ENCODE results near the gene SLC39A6. TPM values are rescaled to one million over a fixed set of nuclear protein-coding genes. Genes with fewer than 3 reads are reported as not detected.

SLC39A6 gene
- total RNA-seq = 12.0 and 17.5 TPM in 2 replicates

- peak; percentile 97 for DNase-seq (ENCODE audit: low read depth in 2 of 2)
Observed at GRCh38 chr18:36129300-36130038, at the start of gene SLC39A6, which contains the start of gene ELP2. TSS of gene SLC39A6 (minus strand) at chr18:36129340. CDS start at chr18:36127007, 2,333 bp downstream. TSS of gene ELP2 (plus strand) at chr18:36129899. CDS start at chr18:36129934, 35 bp downstream.

GRCh38 chr18:36177913-36178312 is 48.8 kb upstream of the SLC39A6 start:
- DNase-seq (ENCODE audit: low read depth in 2 of 2) = no peak

- DNase-seq (ENCODE audit: low read depth in 2 of 2) = peak; percentile 55 to 97
Observed at GRCh38 chr18:36176711-36177110, 47.6 kb upstream of the SLC39A6 start.

- DNase-seq (ENCODE audit: low read depth in 2 of 2) = no peak
Observed at GRCh38 chr18:36176177-36176584, 47.0 kb upstream of the SLC39A6 start.

- no peak for DNase-seq (ENCODE audit: low read depth in 2 of 2)
Observed at GRCh38 chr18:36175481-36175880, 46.3 kb upstream of the SLC39A6 start.

- no peak for DNase-seq (ENCODE audit: low read depth in 2 of 2)
Observed at GRCh38 chr18:36169938-36170337, 40.8 kb upstream of the SLC39A6 start.

- peak in 1 of 2 donors; percentile 82 for DNase-seq (ENCODE audit: low read depth in 2 of 2)
Observed at GRCh38 chr18:36168296-36168695, 39.2 kb upstream of the SLC39A6 start.

GRCh38 chr18:36167692-36168218 is 38.6 kb upstream of the SLC39A6 start:
- no peak for DNase-seq (ENCODE audit: low read depth in 2 of 2)

- DNase-seq (ENCODE audit: low read depth in 2 of 2) = peak in 1 of 2 donors; percentile 92
Observed at GRCh38 chr18:36162981-36163380, 33.8 kb upstream of the SLC39A6 start.

- no peak for DNase-seq (ENCODE audit: low read depth in 2 of 2)
Observed at GRCh38 chr18:36160959-36161371, 31.8 kb upstream of the SLC39A6 start.

GRCh38 chr18:36158266-36158867 is 29.2 kb upstream of the SLC39A6 start:
- peak; percentile 74 to 97 for DNase-seq (ENCODE audit: low read depth in 2 of 2)

GRCh38 chr18:36157441-36157840 is 28.3 kb upstream of the SLC39A6 start:
- no peak for DNase-seq (ENCODE audit: low read depth in 2 of 2)

GRCh38 chr18:36155851-36156757 is 27.0 kb upstream of the SLC39A6 start:
- DNase-seq (ENCODE audit: low read depth in 2 of 2) = no peak

- no peak for DNase-seq (ENCODE audit: low read depth in 2 of 2)
Observed at GRCh38 chr18:36153771-36154170, 24.6 kb upstream of the SLC39A6 start.

GRCh38 chr18:36153203-36153602 is 24.1 kb upstream of the SLC39A6 start:
- DNase-seq (ENCODE audit: low read depth in 2 of 2) = no peak

- DNase-seq (ENCODE audit: low read depth in 2 of 2) = no peak
Observed at GRCh38 chr18:36152781-36153180, 23.6 kb upstream of the SLC39A6 start.

GRCh38 chr18:36149514-36150289 is 20.6 kb upstream of the SLC39A6 start:
- no peak for DNase-seq (ENCODE audit: low read depth in 2 of 2)

GRCh38 chr18:36143391-36143790 is 14.3 kb upstream of the SLC39A6 start:
- no peak for DNase-seq (ENCODE audit: low read depth in 2 of 2)

GRCh38 chr18:36142751-36143150 is 13.6 kb upstream of the SLC39A6 start:
- DNase-seq (ENCODE audit: low read depth in 2 of 2) = no peak

GRCh38 chr18:36141576-36141975 is 12.4 kb upstream of the SLC39A6 start:
- no peak for DNase-seq (ENCODE audit: low read depth in 2 of 2)

GRCh38 chr18:36139245-36139644 is 10.1 kb upstream of the SLC39A6 start:
- DNase-seq (ENCODE audit: low read depth in 2 of 2) = no peak
